Heart left ventricle (tissue), 13 donors: ENCODE results near the gene GABPB2.

Experiments used
- POLR2A ChIP-seq, 2 donors: fragments of 450-650 bp; IDR thresholded peaks; one replicate each; pipeline ENCODE4 v1.6.1; 2017; ENCODE audit warnings: antibody characterized with exemption in 2 of 2, mild to moderate bottlenecking in 2 of 2, moderate library complexity in 2 of 2
- TF ChIP-seq, protein P1 (sequence below), 12 donors: fragments of 200-600 bp; sonication (generic) in 4 of 12; IDR thresholded peaks; one replicate each; pipeline versions ENCODE4 v1.5.0 to v1.8.0; 2018 to 2022; ENCODE audit warnings: antibody characterized with exemption in 12 of 12, mild to moderate bottlenecking in 5 of 12
- donor health status: ischemic (EF 13 %, LVEDD 7.1; RV severe dilation, severe dysfunction).
- donor health status: DM: no; HTN: yes; CAD: no.
- donor health status: DM: no; HTN: no; CAD: no.
- donor health status: ischemic (EF 25% LVEDD 6.9; RV normal size, moderate dysfunction).
- donor health status: ischemic (EF 25% LVEDD 5.7; RV mildly dilated, moderate dysfunction).
- donor health status: ischemic (EF 35%, LVEDD 5.7; RV mildly dilated, moderate dysfunction).
- donor health status: nonischemic (EF 11% LVEDD 7.7; RV severe dilation, severe dysfunction).
- donor health status: DM: yes; HTN: yes; CAD: no.
- donor health status: PGD.
- donor health status: ischemic (EF 29% LVEDD 5.4; RV normal size, mild dysfunction).
- donor health status: nonischemic (EF 23%, LVEDD 6.1; RV moderate dilation, normal function).

DNA sequence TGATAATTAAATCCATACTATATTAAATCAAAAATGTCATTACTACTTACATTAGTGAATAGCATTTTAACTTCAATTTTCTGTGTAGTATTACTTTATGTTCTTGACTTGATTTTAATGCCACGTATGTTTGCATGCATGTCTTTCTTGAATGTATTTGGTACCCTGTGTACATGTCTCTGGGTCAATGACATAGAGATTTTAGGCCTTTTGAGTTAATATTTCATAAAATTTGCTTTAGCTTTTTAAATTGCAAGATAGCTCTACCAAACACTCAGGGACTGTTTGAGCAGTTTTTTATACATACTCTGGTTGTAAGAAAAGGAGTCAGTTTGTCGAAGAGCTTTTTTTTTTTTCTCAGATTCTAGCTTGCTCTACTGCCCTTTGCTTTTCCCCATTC lies 8.9 kb upstream of the GABPB2 start:
- TF ChIP-seq, protein P1, sequence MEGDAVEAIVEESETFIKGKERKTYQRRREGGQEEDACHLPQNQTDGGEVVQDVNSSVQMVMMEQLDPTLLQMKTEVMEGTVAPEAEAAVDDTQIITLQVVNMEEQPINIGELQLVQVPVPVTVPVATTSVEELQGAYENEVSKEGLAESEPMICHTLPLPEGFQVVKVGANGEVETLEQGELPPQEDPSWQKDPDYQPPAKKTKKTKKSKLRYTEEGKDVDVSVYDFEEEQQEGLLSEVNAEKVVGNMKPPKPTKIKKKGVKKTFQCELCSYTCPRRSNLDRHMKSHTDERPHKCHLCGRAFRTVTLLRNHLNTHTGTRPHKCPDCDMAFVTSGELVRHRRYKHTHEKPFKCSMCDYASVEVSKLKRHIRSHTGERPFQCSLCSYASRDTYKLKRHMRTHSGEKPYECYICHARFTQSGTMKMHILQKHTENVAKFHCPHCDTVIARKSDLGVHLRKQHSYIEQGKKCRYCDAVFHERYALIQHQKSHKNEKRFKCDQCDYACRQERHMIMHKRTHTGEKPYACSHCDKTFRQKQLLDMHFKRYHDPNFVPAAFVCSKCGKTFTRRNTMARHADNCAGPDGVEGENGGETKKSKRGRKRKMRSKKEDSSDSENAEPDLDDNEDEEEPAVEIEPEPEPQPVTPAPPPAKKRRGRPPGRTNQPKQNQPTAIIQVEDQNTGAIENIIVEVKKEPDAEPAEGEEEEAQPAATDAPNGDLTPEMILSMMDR (IDR thresholded peaks at IDR 0.05) = no peak
- no peak for TF ChIP-seq POLR2A (IDR thresholded peaks at IDR 0.05)
